HepG2 (cell line): ENCODE data around the gene EEF2. TPM values are rescaled to one million over a fixed set of nuclear protein-coding genes. Genes with fewer than 3 reads are reported as not detected.

Source experiments
- CENPX ChIP-seq: sonication (generic); formaldehyde crosslinking; IDR thresholded peaks from 2 replicates; pipeline ENCODE4 v1.9.0; 2021; ENCODE audit warnings: mild to moderate bottlenecking, missing genetic modification reagents, moderate library complexity
- HOXA7 ChIP-seq: sonication (generic); formaldehyde crosslinking; IDR thresholded peaks from 2 replicates; pipeline ENCODE4 v1.8.1; 2022; ENCODE audit warnings: mild to moderate bottlenecking, missing genetic modification reagents, moderate library complexity
- MZF1 ChIP-seq: sonication (generic); formaldehyde crosslinking; IDR thresholded peaks from 2 replicates; pipeline ENCODE4 v1.8.1; 2023; ENCODE audit warnings: mild to moderate bottlenecking, missing genetic modification reagents, borderline replicate concordance
- NCOR1 ChIP-seq: fragments of 200-600 bp; sonication (generic); IDR thresholded peaks from 2 replicates; pipeline ENCODE4 v1.7.0; 2017; ENCODE audit warnings: antibody characterized with exemption, low read length, borderline replicate concordance
- RCOR2 ChIP-seq: IDR thresholded peaks from 2 replicates; pipeline ENCODE4 v1.6.1; 2016; ENCODE audit warnings: missing biosample characterization, missing genetic modification reagents
- SIN3A ChIP-seq: IDR thresholded peaks from 2 replicates; pipeline ENCODE4 v1.6.1; 2011; ENCODE audit warnings: low read depth, mild to moderate bottlenecking, control low read depth, low read length, borderline replicate concordance
- SYNCRIP ChIP-seq: fragments of 200-400 bp; formaldehyde crosslinking; IDR thresholded peaks from 2 replicates; pipeline ENCODE4 v1.6.1; 2018; ENCODE audit warnings: mild to moderate bottlenecking, low read depth, low read length; ENCODE audit not compliant: insufficient read depth
- ZBTB7B ChIP-seq: sonication (generic); formaldehyde crosslinking; IDR thresholded peaks from 2 replicates; pipeline ENCODE4 v1.4.0; 2020; ENCODE audit warnings: missing genetic modification reagents
- ZNF143 ChIP-seq: sonication (generic); formaldehyde crosslinking; IDR thresholded peaks from 2 replicates; pipeline ENCODE4 v1.4.0; 2020; ENCODE audit warnings: missing genetic modification reagents
- ZNF335 ChIP-seq: sonication (generic); formaldehyde crosslinking; IDR thresholded peaks from 2 replicates; pipeline ENCODE4 v1.4.0; 2020; ENCODE audit warnings: missing genetic modification reagents
- ZNF337 ChIP-seq: sonication (generic); formaldehyde crosslinking; IDR thresholded peaks from 2 replicates; pipeline ENCODE4 v1.5.1; 2020; ENCODE audit warnings: missing genetic modification reagents, low read depth, mild to moderate bottlenecking, borderline replicate concordance
- ZNF510 ChIP-seq: sonication (generic); formaldehyde crosslinking; IDR thresholded peaks from 2 replicates; pipeline ENCODE4 v1.4.0; 2020; ENCODE audit warnings: low read depth, mild to moderate bottlenecking, missing genetic modification reagents
- ZNF558 ChIP-seq: sonication (generic); formaldehyde crosslinking; IDR thresholded peaks from 2 replicates; pipeline ENCODE4 v1.9.0; 2022; ENCODE audit warnings: mild to moderate bottlenecking, missing genetic modification reagents, borderline replicate concordance
- ZNF607 ChIP-seq: sonication (generic); formaldehyde crosslinking; IDR thresholded peaks from 2 replicates; pipeline ENCODE4 v1.5.1; 2020; ENCODE audit warnings: missing genetic modification reagents, mild to moderate bottlenecking, borderline replicate concordance
- ZNF780A ChIP-seq: sonication (generic); formaldehyde crosslinking; IDR thresholded peaks from 2 replicates; pipeline ENCODE4 v1.8.0; 2022; ENCODE audit warnings: mild to moderate bottlenecking, missing genetic modification reagents, moderate library complexity
- polyA plus RNA-seq, 8 experiments: library from polyadenylated mRNA; depleted of rRNA in 3 of 8; stranded (reverse) in 7 of 8; unstranded in 1 of 8; fragments of >200 nt; fragmentation: Illumina TruSeq in 4 of 8; extraction: Trizol in 4 of 8; gene quantifications; 2 replicates each; pipeline versions ENCODE4 v1.2.1 to v1.2.3, GENCODE V29; 2011 to 2016; ENCODE audit warnings: low read depth in 4 of 8, missing spikeins in 1 of 8, mixed read lengths in 1 of 8; ENCODE audit not compliant: insufficient read depth in 1 of 8
- total RNA-seq, 5 experiments: library from RNA; depleted of rRNA; stranded (reverse); fragments of >200 nt; fragmentation: Illumina TruSeq; extraction: Trizol; gene quantifications; 2 replicates each; pipeline ENCODE4 v1.2.3, GENCODE V29; 2016; ENCODE audit warnings: low read depth in 1 of 5
- TF ChIP-seq, protein P1 (sequence below): sonication (generic); formaldehyde crosslinking; IDR thresholded peaks from 2 replicates; pipeline ENCODE4 v1.4.0; 2020; ENCODE audit warnings: missing genetic modification reagents, mild to moderate bottlenecking, borderline replicate concordance
- TF ChIP-seq, protein P2 (sequence below): sonication (generic); formaldehyde crosslinking; IDR thresholded peaks from 2 replicates; pipeline ENCODE4 v1.9.0; 2021; ENCODE audit warnings: missing genetic modification reagents, mild to moderate bottlenecking, borderline replicate concordance
- TF ChIP-seq, protein P3 (sequence below): sonication (generic); formaldehyde crosslinking; IDR thresholded peaks from 2 replicates; pipeline ENCODE4 v1.4.0; 2020; ENCODE audit warnings: missing genetic modification reagents
- TF ChIP-seq, protein P4 (sequence below): sonication (generic); formaldehyde crosslinking; IDR thresholded peaks from 2 replicates; pipeline ENCODE4 v1.4.0; 2020; ENCODE audit warnings: missing genetic modification reagents, borderline replicate concordance

The EEF2 gene
- total and polyA plus RNA-seq, 2 of the 13 experiments (the other 11 are each of a cell fraction or from before 2014, with no cell fraction given): 1,441 to 1,777 TPM

DNA sequence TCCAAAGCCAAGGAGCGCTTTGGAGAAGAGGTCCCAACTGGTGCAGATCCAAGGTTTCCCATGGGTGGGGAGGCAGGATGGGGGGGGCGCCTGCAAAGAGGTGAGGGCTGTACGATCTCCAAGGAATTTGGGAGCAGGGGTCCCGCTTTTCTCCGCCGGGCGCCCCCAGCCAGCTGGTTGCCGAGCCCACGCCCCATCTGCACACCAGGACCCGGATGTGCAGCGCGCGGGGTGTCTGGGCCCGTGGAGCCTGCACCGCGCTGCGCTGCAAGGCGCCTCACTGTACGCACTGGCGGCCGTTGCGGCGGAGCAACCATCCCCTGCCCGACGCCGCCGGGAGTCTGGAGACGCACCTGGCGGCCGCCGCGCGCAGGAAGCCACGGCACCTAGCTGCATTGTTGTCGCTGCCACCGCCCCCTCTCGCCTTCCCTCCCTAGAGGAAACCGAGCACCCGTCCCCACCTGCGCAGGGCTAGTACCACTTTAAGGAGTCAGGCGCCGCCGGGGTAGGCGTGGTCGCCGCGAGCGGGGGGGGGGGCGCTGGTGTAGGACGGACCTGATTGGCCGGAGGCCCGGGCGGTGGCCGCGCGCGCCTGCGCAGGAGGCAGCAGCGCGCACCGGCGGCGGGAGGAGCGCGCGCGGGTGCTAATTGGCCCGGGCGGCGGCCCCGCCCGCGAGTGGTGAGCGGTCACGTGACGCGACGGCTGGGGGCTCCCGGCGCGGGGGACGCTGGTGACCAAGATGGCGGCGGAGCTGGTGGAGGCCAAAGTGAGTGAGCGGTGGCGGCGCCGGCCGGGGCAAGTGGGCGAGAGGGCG is 22.0 kb upstream of the EEF2 start, which contains the start of gene PIAS4 (continued):
- TF ChIP-seq, protein P1, sequence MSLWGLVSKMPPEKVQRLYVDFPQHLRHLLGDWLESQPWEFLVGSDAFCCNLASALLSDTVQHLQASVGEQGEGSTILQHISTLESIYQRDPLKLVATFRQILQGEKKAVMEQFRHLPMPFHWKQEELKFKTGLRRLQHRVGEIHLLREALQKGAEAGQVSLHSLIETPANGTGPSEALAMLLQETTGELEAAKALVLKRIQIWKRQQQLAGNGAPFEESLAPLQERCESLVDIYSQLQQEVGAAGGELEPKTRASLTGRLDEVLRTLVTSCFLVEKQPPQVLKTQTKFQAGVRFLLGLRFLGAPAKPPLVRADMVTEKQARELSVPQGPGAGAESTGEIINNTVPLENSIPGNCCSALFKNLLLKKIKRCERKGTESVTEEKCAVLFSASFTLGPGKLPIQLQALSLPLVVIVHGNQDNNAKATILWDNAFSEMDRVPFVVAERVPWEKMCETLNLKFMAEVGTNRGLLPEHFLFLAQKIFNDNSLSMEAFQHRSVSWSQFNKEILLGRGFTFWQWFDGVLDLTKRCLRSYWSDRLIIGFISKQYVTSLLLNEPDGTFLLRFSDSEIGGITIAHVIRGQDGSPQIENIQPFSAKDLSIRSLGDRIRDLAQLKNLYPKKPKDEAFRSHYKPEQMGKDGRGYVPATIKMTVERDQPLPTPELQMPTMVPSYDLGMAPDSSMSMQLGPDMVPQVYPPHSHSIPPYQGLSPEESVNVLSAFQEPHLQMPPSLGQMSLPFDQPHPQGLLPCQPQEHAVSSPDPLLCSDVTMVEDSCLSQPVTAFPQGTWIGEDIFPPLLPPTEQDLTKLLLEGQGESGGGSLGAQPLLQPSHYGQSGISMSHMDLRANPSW (CRISPR knock-in tag): no peak
- TF ChIP-seq MZF1 (CRISPR knock-in tag) (no peak), ZNF337 (CRISPR knock-in tag) (no peak), RCOR2 (CRISPR knock-in tag) (no peak), ZNF143 (CRISPR knock-in tag) (no peak), HOXA7 (CRISPR knock-in tag) (no peak), ZNF510 (CRISPR knock-in tag) (no peak), SYNCRIP (no peak), ZNF607 (peak; percentile 38; the same call in 1 of the 2 replicates), ZNF780A (CRISPR knock-in tag) (no peak), SIN3A (no peak; the same call in 1 of the 2 replicates), ZNF558 (CRISPR knock-in tag) (peak; percentile 82; the same call in 1 of the 2 replicates), CENPX (CRISPR knock-in tag) (no peak), NCOR1 (no peak), ZBTB7B (no peak; the same call in 1 of the 2 replicates), ZNF335 (CRISPR knock-in tag) (no peak)
- TF ChIP-seq, protein P2, sequence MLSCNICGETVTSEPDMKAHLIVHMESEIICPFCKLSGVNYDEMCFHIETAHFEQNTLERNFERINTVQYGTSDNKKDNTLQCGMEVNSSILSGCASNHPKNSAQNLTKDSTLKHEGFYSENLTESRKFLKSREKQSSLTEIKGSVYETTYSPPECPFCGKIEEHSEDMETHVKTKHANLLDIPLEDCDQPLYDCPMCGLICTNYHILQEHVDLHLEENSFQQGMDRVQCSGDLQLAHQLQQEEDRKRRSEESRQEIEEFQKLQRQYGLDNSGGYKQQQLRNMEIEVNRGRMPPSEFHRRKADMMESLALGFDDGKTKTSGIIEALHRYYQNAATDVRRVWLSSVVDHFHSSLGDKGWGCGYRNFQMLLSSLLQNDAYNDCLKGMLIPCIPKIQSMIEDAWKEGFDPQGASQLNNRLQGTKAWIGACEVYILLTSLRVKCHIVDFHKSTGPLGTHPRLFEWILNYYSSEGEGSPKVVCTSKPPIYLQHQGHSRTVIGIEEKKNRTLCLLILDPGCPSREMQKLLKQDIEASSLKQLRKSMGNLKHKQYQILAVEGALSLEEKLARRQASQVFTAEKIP: no peak
- TF ChIP-seq, protein P3, sequence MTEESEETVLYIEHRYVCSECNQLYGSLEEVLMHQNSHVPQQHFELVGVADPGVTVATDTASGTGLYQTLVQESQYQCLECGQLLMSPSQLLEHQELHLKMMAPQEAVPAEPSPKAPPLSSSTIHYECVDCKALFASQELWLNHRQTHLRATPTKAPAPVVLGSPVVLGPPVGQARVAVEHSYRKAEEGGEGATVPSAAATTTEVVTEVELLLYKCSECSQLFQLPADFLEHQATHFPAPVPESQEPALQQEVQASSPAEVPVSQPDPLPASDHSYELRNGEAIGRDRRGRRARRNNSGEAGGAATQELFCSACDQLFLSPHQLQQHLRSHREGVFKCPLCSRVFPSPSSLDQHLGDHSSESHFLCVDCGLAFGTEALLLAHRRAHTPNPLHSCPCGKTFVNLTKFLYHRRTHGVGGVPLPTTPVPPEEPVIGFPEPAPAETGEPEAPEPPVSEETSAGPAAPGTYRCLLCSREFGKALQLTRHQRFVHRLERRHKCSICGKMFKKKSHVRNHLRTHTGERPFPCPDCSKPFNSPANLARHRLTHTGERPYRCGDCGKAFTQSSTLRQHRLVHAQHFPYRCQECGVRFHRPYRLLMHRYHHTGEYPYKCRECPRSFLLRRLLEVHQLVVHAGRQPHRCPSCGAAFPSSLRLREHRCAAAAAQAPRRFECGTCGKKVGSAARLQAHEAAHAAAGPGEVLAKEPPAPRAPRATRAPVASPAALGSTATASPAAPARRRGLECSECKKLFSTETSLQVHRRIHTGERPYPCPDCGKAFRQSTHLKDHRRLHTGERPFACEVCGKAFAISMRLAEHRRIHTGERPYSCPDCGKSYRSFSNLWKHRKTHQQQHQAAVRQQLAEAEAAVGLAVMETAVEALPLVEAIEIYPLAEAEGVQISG (CRISPR knock-in tag): peak; percentile 64
- TF ChIP-seq, protein P4, sequence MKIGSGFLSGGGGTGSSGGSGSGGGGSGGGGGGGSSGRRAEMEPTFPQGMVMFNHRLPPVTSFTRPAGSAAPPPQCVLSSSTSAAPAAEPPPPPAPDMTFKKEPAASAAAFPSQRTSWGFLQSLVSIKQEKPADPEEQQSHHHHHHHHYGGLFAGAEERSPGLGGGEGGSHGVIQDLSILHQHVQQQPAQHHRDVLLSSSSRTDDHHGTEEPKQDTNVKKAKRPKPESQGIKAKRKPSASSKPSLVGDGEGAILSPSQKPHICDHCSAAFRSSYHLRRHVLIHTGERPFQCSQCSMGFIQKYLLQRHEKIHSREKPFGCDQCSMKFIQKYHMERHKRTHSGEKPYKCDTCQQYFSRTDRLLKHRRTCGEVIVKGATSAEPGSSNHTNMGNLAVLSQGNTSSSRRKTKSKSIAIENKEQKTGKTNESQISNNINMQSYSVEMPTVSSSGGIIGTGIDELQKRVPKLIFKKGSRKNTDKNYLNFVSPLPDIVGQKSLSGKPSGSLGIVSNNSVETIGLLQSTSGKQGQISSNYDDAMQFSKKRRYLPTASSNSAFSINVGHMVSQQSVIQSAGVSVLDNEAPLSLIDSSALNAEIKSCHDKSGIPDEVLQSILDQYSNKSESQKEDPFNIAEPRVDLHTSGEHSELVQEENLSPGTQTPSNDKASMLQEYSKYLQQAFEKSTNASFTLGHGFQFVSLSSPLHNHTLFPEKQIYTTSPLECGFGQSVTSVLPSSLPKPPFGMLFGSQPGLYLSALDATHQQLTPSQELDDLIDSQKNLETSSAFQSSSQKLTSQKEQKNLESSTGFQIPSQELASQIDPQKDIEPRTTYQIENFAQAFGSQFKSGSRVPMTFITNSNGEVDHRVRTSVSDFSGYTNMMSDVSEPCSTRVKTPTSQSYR (CRISPR knock-in tag): no peak; the same call in 1 of the 2 replicates
